ENCODE measurements around the gene PAIP2. TPM values are rescaled to one million over a fixed set of nuclear protein-coding genes. Genes with fewer than 3 reads are reported as not detected.

PAIP2 gene, protein sequence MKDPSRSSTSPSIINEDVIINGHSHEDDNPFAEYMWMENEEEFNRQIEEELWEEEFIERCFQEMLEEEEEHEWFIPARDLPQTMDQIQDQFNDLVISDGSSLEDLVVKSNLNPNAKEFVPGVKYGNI
- total RNA-seq = 133 TPM
- long read RNA-seq, transcript PAIP2-206 (3 exons, 815 nt) = minor isoform, 6 of 369 reads
- long read RNA-seq, transcript PAIP2-201 (4 exons, 1,459 nt) = major isoform, 347 of 369 reads
- long read RNA-seq, partial matches to known transcripts = 5 of 369 reads
- long read RNA-seq, other reads (novel, unspliced or antisense) = 11 of 369 reads

DNA sequence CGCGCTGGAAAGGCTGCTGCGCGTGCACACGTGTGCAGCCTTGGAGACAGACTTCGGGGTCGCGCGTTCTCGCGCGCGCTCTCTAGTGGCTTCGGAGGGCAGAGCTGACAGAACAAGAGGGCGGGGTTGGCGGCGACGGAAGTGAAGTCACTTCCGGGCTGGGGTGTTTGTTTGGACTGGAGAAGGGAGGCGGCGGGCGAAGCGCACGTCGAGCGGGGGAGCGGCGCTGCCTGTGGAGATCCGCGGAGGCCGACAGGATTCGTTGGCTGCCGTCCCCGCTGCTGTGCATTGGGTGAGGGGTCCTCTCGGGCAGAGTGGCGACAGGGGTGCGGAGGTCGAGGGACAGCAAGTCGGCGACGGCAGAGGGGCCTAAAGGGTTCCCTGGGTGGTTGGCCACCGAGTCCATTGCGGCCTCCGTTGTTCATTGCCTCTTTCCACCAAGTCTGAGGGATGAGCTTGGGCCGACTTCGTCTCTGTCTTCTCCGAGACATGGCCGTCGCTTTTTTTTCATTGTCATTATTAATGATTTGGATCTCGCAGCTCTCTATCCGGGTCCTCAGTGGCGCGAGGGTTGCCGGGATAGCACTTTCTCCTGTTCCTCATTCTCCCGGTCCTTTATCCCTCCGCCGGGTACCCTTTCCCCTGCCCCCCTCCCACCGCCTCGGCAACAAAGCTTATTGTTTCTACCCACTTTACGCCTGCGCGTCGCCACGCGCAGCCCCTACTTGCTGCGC is at the start of gene PAIP2:
Gene PAIP2 (plus strand): TSS at position 166 of the 734 bp plus-strand sequence. CDS start 21,931 bp downstream, outside the sequence.
- peak; percentile 99 for DNase-seq (ENCODE audit: low spot score)
- intact Hi-C loops (cut with DNase I) = loop anchor here (2.0 to 5.0 kb wide), 2 partner anchors 49 to 50 kb away; partner anchors contain the start of gene MATR3

DNA sequence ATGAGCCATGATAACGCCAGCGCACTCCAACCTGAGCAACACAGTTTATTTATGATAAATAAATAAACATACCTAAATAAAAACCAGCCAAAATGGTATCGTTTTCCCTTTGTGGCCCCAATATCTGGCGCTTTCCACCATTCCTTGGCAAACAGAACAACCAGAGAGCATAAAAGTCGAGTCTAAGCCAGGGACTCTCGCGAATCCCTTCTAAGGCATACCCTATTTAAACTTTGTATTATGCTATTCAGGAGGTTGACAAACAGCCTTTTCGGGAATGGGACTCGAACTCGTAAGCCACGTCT is 48.5 kb upstream of the PAIP2 start:
- intact Hi-C loops (cut with DNase I) = loop anchor here (2.0 to 5.0 kb wide), 3 partner anchors 16 to 99 kb away; partner anchors contain the start of gene PAIP2
- no peak for DNase-seq (ENCODE audit: low spot score)

DNA sequence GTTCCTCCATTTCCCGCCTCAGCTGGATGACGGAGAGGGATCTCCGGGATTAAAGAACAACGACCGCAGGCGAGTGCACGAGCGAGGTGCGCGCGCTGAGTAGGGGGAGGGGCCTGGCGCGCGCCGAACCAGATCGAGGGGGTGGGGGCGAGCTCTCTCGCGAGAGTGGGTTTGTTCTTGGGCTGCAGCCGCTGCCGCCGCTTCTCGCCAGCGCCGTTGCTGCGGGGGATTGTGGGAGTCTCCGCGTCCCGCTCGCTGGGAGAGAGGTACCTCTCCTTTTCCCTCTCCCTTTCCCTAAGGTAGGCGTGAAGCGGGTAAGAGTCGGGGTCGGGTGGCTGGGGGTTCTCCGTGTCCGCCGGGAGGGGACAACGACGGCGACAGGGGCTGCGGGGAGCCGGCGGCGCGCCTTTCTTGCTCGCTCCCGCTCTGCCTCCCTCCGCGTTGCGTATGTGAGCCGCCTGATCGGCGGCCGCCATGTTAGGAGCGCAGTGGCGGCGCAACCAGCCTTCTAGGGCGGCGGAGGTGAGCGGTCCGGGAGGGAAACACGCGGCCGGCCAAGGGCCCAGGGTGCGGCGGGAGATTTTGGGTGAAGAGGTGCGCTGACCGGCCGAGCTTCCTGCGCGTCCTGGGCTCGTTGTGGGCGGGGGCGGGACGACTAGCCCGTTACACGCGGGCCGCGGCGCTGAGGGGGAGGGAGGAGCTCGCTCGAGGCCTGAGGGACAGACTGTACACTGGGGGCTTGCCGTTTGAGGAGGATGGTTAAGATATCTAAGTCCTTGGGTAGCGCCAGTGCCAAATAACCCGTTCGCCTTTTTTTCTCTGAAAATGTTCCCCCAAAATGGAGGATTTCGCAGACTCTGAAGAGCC is 47.9 kb upstream of the PAIP2 start, which contains the start of gene MATR3:
Gene MATR3 (plus strand): TSS at position 234 of the 867 bp plus-strand sequence. CDS start 13,676 bp downstream, outside the sequence.
- intact Hi-C loops (cut with DNase I) = loop anchor here (2.0 to 5.0 kb wide), 3 partner anchors 17 to 99 kb away; partner anchors contain the start of gene PAIP2
- DNase-seq (ENCODE audit: low spot score) = peak; percentile 97

DNA sequence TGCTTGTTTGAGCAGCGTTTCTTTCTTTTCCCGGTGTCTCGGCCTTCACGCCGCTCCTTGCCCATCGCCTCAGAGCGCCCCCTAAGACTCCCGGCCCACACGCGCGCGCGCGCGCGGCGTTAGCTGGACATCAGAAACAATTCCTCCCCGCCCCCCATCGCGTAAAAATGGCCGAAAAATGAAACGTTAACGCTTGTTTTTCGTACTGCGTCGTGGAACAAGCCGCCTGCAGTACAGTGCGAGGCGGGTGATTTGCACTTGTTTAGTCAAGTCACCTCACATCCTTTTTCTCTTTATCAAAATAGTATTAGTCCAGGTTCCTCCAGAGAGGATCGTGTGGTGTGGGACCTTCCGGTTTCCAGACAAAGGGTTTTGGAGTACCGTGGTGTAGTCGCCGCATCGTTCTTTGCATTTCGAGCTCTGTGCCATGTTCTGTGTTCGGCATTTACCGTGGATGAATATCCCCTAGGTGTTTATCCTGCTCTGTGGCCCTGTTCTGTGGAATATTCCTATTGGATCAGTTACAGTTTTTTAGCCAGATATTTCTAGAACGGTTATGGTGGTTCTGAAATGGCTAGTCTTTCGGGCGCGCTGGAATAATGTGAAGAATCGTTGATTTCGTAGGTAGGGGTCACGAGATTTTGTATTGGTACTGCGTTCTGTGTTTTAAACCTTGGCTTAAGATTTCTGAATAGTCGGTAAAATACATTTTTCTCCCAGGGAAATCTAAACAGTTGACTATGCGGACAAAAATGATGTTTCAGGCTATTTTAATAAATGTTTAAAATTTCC is 47.1 kb upstream of the PAIP2 start:
- intact Hi-C loops (cut with DNase I) = loop anchor here (5.0 kb wide), 1 partner anchor 98 kb away; no protein-coding TSS in a partner anchor

DNA sequence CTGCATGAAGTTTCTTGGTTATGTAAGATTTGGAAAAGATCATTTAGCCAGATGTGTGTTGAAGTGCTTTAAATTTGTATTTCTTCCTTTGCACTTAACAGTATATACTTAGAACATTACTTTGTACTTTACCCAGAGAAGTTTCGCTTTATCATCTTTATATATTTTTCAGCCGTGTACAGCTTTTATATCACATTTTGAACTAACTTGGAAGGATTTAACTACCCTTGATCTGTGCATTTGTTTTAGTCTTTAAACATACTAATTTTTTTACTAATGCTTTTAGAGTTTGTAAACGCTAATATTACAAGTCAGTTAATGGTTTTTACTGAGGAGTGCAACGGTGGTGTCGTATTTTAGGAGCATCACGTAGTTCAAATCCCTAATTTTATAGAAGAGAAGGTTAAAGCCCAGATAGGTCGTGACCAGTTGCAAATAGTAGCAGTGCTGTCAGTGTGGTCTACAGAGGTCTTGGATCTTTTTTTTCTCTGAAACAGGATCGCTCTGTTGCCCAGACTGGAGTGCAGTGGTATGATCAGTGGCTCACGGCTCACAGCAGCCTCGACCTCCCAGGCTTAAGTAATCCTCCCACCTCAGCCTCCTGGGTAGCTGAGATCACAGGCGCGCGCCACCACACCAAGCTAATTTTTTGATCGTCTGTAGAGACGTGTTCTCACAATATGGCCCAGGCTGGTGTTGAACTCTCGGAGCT is 46.2 kb upstream of the PAIP2 start:
- DNase-seq (ENCODE audit: low spot score) = no peak
- intact Hi-C loops (cut with DNase I) = no loop called here

More for the DNA sequence above, 47.1 kb upstream of the PAIP2 start:
- peak; percentile 88 for DNase-seq (ENCODE audit: low spot score)

DNA sequence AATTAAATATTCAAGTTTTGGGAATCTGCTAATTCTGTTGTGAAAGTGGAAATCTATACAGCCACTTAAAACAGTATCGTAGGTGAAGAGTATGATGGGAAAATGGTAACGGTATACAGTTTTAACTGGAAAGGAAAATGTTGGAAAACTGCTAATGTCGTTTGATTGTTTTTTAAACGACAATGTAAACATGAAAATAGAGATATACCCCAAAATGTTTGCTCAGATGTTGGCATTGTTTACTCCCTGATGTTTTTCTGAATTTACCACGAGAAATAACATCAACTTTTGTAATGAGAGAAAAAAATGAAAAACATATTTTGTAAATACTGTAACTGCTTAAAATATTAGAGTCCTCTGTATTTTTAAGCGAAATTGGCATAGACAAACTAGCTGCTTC is 45.5 kb upstream of the PAIP2 start:
- DNase-seq (ENCODE audit: low spot score) = no peak
- intact Hi-C loops (cut with DNase I) = no loop called here

DNA sequence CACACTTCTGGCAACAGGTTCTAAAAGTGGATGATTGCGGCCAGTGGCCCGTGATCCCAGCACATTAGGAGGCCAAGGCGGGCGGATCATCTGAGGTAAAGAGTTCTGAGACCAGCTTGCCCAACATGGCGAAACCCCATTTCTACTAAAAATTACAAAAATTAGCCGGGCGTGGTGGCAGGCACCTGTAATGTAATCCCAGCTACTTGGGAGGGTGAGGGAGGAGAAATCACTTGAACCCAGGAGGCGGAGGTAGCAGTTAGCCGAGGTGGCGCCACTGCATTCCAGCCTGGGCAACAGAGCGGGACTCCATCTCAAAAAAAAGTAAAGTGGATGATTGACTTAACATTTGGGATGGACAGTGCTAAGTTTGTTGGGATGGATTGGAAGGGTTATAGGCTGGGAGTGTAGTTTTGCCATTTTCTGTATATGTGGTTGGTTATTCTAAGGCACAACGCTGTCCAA is 44.8 kb upstream of the PAIP2 start:
- DNase-seq (ENCODE audit: low spot score) = no peak
- intact Hi-C loops (cut with DNase I) = no loop called here

DNA sequence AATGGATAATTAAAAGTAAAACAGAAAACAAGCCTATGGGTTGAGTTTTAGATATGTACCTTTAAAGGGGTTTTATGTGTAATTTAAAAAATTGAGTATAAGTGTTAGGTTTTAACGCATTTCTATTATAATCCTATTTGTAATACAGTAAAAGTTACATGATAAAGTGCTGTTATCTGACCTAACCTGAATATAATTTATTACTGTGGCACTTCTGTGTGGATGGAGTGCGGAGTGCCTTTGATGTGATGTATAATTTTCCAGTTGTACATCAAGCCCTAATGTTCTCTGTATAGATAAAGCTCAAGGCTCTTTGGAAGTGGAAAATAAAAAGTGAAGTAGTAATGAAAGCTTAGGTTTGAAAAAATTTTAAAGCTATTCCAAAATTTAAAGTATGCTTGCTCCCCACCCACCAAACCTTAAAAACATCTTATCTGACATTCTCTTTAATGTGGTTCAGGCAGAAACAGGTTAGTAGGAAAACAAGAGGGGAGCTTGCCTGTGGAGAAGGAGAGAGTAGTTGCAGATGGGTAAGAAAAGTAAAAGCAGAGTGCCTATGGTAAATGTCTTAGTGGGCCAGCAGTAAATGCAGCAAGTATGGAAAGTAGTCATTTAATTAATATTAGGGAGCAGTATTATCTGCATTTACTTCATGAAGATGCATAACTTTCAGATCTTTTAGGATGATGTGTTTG is 44.1 kb upstream of the PAIP2 start:
- intact Hi-C loops (cut with DNase I) = no loop called here
- DNase-seq (ENCODE audit: low spot score) = no peak

DNA sequence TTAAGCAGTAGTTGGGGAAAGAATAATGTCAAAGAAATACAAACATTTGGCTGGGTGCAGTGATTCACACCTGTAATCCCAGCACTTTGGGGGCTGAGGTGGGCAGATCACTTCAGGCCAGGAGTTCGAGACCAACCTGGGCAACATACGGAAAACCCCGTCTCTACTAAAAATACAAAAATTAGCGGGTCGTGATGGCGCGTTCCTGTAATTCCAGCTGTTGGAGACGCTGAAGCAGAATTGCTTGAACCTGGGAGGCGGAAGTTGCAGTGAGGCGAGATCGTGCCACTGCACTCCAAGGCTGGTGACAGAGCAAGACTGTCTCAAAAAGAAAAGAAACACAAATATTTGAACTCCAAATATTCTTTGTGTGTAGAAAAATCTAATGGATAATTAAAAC is 43.4 kb upstream of the PAIP2 start:
- no peak for DNase-seq (ENCODE audit: low spot score)
- intact Hi-C loops (cut with DNase I) = no loop called here

DNA sequence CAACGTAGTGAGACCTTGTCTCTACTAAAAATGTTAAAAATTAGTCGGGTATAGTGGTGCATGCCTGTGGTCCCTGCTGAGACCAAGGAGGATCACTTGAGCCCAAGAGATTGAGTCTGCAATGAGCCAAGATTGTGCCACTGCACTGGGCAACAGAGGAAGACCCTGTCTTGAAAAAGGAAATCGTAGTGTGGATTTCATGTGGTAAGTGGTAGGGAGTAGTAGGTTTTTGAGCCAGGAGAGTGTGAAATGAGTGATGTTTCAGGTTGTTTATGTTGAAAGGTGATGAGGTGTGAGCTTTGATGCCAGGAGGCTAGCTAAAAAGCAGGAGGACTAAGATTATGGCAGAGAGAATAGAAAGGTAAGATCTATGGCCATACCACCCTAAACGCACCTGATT is 42.2 kb upstream of the PAIP2 start:
- intact Hi-C loops (cut with DNase I) = no loop called here

DNA sequence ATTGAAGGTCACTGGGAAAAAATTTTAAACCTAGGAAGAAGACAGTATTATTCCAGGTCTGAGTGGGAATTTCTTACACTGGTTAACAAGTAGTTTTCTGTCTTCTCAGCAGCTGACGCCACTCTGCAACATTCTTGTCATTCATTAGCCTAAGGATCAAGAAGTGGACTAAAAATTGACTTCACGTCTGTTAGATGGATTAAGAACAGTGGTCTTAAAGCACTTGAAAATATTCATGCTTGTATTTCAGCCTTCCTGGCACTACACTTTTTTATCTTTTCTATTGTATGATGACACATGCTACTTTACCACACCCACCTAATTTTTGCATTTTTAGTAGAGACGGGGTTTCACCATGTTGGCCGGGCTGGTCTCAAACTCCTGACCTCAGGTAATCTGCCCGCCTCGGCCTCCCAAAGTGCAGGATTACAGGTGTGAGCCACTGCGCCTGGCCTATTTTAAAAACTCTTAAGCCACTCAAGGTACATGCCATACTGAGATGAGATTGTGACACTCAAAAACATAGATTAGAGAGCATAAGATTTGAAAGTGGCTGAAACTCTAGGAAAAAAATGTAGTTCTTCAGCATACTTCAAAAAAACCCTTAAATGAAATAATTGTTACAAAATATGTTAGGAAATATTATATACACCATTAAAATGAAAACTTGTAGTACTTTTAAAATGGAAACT is 39.7 kb upstream of the PAIP2 start:
- intact Hi-C loops (cut with DNase I) = no loop called here
- no peak for DNase-seq (ENCODE audit: low spot score)

More for the DNA sequence above, 42.2 kb upstream of the PAIP2 start:
- no peak for DNase-seq (ENCODE audit: low spot score)

DNA sequence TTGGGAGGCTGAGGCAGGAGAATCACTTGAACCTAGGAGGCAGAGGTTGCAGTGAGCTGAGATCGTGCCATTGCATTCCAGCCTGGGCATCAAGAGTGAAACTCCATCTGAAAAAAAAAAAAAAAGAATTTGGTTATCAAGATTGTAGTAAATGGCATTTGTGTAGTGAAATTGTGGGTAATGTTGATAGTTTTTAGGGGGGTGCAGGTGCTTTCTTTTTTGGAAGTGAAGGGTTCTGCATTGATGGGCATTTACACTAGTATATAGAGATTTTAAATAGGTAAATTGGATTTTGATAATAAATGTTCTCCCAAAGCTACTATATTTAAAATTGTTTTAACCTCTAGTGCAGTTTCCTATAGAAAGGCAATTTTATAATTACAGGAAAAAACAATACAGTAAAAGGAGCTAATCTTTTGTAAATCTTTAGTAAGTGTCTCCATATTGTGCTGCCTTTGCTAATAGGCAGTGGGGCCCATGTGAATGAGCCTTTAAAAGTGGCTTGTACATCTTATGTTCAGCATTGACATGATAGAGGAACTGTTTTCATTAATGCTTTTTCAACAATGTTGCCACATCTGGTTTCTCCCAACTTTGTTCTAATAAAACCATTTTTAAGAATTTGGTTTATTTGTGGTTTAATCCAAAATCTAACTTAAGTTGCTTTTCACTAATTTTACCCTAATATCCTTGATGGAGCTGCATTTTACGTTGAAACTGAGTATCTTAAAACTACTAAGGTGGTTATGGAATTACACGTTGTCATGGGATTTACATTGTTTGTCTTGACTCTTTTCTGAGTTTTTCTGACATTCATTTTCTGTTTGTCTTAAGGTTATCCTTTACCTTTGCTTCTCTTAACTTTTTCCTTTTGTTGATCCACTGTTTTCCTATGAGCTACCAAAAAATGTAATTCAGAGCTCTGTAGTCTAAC is 37.0 kb upstream of the PAIP2 start:
- intact Hi-C loops (cut with DNase I) = no loop called here
- DNase-seq (ENCODE audit: low spot score) = no peak

DNA sequence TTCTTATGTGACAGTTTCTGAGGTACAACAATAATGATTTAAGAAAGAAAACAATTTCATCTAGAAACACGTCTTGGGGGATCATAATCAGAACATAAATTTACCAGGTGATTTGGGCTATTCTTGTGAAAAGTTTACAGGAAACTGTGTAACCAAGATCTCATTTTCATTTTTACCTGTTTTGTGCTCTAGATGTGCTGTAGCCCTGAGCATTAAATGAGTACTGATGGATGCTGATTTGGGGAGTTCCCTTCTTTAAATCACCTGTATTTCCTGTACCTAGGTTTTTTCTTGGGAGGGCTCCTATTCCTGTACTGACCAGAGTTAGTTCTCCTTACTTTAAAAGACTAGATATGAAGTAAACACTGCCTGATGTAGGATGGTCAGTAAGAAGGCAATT is 35.5 kb upstream of the PAIP2 start:
- intact Hi-C loops (cut with DNase I) = no loop called here
- no peak for DNase-seq (ENCODE audit: low spot score)

DNA sequence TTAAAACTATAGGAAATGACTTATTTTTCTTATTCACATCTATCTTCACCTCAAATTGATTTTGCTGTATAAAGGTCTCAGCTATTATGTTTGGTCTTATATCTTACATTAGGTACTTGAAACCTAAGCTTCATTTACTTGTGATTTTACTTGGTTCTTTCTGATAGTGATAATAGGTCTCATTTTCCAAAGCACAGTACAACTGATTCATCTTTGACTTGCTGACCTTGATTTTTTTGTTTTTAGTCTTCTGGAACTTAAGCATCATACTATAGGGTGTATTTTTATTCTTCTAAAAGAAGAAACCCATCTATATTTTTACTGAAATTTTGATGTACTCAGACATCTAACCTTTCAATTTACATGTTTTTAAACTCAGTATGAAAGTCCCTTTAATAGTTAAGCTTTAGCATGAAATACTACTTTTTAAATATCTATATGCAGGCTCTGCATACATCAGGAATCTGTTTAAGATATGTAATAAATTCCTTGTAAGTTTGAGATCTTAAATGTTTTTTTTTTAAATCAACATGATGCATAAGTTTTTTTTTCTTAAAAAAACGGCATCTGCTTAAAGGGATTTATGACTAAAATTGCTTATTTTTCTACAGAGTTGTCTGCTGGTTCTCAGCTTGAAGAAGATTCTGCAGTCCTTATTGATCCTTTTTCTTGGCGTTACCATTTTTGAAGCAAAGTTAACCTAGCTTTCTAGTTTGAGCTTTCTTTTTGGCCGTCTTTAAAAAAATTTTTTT is 34.9 kb upstream of the PAIP2 start:
- intact Hi-C loops (cut with DNase I) = no loop called here
- no peak for DNase-seq (ENCODE audit: low spot score)

DNA sequence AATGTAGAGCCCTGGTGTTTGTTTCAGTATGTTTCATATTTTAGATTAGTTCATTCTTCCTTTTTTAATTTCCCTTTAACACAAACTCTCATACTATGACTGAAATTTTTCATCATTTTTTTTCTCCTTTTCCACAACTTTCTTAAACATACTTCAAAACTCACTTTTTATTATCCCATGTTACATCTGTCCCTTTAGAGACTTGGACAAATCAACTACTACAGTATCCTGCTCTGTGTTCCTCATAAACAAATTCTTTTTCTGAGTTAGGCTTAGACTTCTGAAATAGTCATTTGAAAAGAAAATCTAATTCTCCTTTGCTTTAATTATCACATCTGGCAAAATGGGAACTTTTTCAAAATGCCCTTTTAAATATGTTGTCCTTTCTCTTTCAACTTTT is 32.9 kb upstream of the PAIP2 start:
- no peak for DNase-seq (ENCODE audit: low spot score)
- intact Hi-C loops (cut with DNase I) = no loop called here
